Dermis blood vessel endothelial cell (primary cell): ENCODE measurements around the gene WDR49. TPM values are rescaled to one million over a fixed set of nuclear protein-coding genes. Genes with fewer than 3 reads are reported as not detected.

Source experiments
- DNase-seq: peaks from one replicate; pipeline ENCODE4 v3.0.0; 2010
- total RNA-seq: library from RNA; depleted of rRNA; stranded (reverse); fragments of >200 nt; gene quantifications from 2 replicates; pipeline ENCODE4 v1.2.3, GENCODE V29; 2014

WDR49 gene
- total RNA-seq, 1 donor from 2014 or later: 0.51 TPM

DNA sequence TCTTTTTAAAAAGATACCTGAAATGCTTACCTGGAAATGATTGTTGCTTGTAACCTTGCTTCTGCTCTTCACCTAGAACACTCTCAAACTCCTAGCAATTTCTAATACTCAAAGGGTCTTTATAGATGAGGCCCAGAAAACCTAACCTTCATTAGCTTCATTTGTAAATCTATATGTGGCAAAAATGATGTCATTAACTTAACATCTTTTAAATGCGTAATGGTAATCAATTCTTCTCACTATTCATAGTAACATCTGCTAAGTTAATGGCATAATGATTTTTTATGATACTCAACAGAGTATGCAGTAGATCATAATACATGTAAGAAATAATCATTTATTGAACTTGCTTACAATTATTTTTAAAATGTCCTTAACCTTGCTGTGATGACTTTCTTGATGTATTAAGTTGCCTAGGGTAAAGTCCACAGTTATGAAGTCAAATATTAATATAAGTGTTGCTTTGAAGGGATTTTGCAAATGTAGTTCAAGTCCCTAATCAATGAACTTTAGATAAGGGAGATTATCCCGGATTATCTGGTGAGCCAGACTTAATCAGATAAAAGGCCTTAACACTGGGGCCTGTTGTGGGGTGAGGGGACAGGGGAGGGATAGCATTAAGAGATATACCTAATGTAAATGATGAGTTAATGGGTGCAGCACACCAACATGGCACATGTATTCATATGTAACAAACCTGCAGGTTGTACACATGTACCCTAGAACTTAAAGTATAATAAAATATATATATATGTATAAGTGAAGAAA is 169.8 kb downstream of the WDR49 start:
- no peak for DNase-seq

DNA sequence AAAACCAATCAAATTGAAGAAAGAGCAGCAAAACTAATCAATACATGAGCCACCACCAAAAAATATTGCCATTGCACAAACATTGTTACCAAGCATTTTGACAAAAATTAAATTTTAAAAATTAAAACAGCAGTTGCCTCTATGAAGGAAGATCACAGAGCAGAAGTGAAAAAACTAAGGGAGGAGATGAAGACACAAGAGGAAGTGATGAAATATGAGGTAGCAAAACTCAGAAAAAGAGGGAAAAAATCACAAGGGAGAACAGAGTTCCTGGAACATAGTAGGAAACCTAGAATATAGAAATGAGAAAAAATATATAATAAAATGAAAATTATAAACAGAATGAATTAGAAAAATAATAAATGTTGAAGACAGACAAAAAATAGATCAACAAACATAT is 172.6 kb downstream of the WDR49 start:
- DNase-seq: no peak

GRCh38 chr3:167480748-167481147 is 173.0 kb downstream of the WDR49 start:
- DNase-seq: no peak

DNA sequence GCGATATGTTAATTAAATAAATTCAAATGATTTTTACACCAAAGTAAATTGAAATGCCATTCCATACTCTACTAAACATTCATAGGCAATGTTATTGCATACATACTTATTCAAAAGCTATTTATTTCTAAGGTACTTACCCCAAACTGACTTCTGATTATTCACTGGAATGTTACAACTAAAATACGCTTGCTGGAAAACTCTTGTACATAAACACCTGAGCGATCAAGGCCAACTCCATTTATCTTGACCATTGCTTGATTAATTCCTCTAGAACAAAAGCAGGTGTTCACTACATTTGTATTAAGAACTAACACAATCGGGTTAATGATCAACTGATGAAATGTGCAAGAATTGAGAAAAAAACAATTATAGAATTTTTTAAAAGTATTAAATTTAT is 179.9 kb downstream of the WDR49 start, which contains the start of gene SERPINI2:
Gene SERPINI2 (minus strand): TSS at position 180 of the 400 bp plus-strand sequence. CDS start 2,208 bp downstream, outside the sequence.
- DNase-seq: no peak

DNA sequence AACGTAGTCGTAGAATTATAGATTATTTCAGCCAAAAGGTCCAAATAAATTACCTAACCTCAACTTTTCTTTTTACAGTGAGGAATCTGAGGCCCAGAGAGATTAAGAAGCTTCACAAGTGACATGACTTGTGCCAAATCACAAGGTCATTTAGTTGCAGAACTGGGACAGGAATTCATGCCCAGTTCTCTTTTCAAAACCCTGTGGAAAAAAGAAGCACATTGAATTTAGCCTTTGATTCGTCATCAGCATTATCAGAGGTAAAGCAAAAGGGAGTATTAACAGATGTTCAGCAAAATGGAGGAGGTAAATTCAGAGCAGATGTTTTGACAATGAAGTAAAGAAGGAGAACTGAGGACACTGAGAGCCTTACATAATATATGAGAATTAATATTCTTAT is 184.4 kb downstream of the WDR49 start:
- no peak for DNase-seq

GRCh38 chr3:167467848-167468611 is 185.7 kb downstream of the WDR49 start:
- no peak for DNase-seq

DNA sequence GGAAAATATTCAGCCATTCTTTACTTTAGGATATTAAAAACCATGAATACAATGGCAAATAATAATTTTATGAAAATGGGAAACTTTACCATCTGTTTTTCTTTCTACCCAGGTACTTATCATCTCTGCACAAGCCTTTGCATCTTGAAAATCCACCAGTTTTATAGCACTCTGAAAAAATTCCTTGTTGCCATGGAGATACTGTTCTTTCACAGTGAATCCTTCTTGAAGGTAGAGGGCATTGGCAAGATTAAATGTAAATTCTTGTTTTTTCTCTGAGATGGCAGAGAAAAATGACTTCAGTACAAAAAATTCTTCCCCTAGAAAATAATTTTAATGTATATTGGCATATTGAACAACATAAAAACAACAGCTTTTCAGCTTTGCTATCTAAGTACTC is 186.8 kb downstream of the WDR49 start:
- DNase-seq: no peak

DNA sequence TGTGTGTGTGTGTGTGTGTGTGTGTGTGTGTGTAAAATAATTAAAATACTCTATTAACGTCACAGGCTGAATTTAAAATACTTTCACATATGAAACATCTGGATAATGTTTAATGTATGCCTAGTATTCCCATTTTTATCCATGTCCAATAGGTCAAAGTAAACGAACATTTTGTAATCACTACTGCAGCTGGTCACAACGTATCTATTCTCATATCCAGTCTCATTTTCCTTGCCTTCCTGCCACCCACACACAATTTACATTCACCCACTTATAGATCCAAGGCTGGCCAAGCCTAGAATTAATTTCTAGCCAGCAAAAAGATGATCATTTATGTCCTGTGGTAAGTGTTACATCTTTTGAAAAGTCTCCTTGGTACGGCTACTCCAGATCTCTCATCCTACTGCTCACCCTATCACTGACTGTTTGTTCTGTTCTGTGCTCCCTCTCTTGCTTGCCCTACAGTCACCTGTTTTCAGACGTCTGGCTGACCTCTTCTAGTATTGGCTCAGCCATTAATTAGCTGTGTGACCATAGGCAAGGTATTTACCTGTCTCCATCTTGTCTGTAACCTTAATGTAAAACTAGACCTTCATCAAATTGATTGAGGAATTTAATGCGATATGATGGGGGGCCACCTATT is 197.5 kb downstream of the WDR49 start:
- no peak for DNase-seq

- DNase-seq: no peak
These were observed 199.9 kb downstream of the WDR49 start for GRCh38 chr3:167453815-167454214.

DNA sequence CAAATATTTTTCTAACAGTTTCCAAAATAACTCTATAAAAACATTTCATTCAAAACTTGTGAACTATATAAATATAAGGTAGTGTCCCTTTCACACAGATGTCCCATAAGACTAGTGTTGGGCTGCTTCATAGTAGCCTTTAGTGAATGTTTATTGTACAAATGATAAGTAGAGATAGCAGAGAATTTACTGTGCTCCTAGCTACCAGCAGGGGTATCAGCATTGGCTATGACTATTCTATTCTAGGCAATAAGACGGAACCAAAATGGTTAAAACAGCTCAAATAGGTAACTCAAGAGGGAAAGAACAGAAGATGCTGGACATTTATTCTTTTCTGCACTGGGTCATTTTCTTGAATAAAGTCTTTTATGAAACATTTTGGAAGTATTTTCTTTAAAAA is 202.5 kb downstream of the WDR49 start:
- DNase-seq: no peak

DNA sequence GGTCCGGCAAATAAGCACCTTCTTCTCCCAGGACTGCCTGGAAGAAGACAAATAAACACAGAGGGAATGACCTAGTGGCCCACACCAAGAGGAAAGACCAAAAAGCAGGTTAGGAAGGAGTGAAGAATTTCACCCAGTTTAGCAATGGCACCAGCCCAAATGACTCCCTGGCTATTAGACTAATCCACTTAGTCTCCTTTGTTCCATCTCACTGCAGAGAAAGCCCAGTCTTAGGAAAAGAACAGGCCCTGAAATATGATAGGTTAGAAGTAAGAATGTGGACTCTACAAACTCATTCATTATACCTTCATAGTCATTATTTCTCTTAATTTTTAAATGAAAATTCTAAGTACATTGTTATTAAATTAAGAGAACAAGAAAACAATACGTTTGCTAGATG is 203.1 kb downstream of the WDR49 start:
- DNase-seq: no peak

DNA sequence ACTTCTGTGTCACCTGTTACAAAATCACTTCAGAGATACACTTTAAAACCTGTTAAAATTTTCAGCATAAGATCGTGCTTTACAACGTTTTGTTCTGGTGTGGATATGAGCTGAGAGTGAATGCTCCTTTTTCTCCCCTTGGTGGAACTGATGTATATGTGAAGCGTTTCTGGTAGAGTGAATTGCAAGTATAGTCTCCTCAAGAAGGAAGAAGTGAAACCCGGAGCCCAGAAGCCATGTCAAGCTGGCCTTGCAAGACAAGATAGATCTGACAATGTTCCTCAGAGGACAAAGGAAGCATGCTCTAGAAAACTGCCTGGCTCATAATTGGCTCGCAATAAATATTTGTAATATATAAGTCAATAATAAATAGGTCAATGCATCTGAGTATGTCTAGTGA is 203.5 kb downstream of the WDR49 start:
- no peak for DNase-seq

- DNase-seq: no peak
These were observed 208.3 kb downstream of the WDR49 start for GRCh38 chr3:167445491-167445890.

DNA sequence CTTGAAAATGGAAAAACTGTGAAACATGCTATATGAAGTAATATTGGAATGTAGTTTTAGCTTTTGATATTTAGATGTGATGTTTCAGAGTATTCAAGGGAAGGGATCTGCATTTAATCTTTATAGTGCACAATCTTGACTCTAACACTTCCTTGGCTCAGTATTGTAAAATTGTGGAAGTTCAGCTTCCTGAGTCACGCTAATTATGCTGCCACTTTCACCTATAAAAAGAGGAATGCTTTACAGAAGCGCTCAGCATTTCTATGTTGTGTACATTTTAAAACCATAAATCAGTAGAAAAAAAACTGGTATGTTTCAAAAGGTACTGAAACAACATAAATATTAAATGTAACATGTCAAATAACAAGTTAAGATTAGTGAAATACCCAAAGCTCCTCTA is 212.5 kb downstream of the WDR49 start:
- no peak for DNase-seq

DNA sequence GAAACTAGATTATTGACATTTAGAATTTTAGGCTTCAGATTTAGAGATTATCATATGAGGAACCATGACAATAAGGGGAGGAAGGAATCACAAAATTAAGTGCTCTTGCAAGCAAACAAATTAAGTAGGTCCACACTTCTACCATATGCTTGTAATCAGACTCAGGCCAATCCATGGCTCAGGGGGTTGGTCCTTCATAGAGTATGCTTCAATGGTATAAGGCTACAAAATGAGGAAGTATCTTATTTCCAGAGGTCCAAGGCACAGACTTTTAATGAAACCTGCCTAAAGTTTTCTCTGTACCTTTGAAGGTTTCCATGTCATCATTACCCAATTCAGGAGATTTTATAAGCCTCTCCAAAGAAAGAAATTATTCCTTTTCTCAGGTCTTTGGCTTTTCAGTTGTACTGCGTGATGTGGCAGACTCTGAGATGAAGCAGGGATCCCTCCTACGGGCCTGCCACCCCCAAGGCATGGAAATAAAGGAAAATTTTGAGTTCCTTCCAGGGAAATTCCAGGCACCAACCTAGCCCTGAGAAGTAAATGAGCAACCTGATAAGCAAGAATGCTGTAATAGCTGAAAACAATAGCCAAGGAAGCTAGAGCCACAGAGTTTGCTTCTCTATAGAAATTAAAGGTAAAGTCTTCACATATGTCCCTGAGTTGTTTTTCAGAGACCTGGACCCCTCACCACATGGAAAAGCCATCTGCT is 216.2 kb downstream of the WDR49 start:
- DNase-seq: no peak

Other genes starting within 250 kb of the WDR49 start
- not detected in 2 replicates for gene SERPINI2, start 179.9 kb downstream of the WDR49 start, total RNA-seq
- gene PDCD10, start 81.0 kb upstream of the WDR49 start, total RNA-seq: 82.9 and 116 TPM in 2 replicates
- 1.5 and 2.3 TPM in 2 replicates for gene SERPINI1, start 81.8 kb upstream of the WDR49 start, total RNA-seq